ENCODE measurements around the gene NPFF.

Gene NPFF

DNA sequence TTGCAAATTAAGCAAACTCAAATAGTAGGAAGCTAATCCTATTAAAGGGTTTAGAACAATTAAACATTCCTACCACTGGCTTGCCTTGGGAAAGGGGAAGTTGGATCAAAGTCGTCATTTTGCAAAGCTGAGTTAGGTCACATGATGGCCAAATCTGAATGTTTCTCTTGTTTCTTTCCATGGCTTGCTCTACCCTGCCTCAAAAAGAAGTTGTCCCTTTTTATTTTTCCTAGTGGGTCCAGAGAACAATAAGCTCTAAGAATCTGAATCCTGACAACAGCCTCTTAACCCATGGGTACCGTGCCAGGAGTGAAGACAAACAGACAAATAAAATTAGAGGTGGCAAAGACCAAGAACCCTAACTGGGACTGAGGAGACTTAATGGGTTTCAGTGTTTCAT, 26.2 kb upstream of the NPFF start:
- TF ChIP-seq, protein P1, sequence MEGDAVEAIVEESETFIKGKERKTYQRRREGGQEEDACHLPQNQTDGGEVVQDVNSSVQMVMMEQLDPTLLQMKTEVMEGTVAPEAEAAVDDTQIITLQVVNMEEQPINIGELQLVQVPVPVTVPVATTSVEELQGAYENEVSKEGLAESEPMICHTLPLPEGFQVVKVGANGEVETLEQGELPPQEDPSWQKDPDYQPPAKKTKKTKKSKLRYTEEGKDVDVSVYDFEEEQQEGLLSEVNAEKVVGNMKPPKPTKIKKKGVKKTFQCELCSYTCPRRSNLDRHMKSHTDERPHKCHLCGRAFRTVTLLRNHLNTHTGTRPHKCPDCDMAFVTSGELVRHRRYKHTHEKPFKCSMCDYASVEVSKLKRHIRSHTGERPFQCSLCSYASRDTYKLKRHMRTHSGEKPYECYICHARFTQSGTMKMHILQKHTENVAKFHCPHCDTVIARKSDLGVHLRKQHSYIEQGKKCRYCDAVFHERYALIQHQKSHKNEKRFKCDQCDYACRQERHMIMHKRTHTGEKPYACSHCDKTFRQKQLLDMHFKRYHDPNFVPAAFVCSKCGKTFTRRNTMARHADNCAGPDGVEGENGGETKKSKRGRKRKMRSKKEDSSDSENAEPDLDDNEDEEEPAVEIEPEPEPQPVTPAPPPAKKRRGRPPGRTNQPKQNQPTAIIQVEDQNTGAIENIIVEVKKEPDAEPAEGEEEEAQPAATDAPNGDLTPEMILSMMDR (conservative IDR thresholded peaks at IDR 0.05; ENCODE audit: low read depth, low read length) = no peak
- Histone ChIP-seq H3K27me3 (ENCODE audit: insufficient read depth, low read depth) (no peaks in the 10 kb centered on the region), H2AFZ (ENCODE audit: low read depth) (no peak overlapping the region), H3K36me3 (ENCODE audit: insufficient read depth) (no peaks in the 10 kb centered on the region; the same call in 1 of the 2 replicates), H3K4me3 (IDR thresholded peaks at IDR 0.05; ENCODE audit: insufficient read depth, low read depth, low read length) (no peak overlapping the region), H4K20me1 (ENCODE audit: insufficient read depth) (no peaks in the 10 kb centered on the region), H3K27ac (no peak overlapping the region), H3K79me2 (ENCODE audit: insufficient read depth, low read depth) (no peaks in the 10 kb centered on the region), H3K9ac (no peak overlapping the region), H3K4me1 (ENCODE audit: low read depth, poor library complexity, severe bottlenecking) (no peaks in the 10 kb centered on the region), H3K4me2 (no peak overlapping the region)

DNA sequence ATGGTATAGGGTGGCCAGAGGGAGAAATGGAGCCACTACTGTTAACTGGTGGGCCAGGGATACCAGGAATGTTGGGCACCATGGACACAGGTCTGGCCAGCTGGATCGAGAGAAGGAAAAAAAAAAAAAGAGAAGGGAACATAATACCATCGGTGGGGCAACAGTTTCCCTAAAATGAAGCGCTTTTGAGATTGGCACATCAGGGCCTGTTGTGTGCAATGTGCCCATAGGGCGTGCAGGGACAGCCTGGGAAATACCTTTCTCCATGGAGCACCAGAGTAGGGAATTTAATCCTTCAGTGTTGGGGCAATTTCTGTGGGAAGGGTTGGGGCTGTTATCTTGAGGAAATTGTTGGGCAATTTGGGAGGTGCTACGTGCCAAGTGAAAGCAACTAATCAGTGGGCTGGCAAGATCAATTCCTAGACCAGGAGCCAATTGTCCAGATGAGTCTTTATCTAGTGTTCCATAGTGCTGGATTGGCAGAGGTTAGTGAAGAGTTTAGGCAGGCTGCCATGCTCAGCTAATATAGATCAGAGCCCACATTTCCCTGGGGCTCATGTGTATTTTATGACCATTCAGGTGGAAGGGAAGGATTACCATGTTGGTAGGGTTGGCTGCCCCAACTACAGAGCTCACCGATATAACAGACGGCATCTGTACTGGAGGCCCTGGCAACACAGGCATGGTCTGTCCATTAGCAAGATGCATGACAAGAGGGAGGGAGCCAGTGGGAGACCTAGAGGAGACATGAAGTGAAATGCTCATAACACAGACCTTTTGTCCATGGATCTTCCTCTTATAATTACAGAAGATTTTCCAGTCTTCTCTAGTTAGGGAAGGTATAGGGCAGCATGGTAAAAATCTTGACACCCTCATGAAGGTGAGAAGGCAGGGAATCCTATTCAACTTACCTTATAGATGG, 25.5 kb upstream of the NPFF start:
- H3K4me2 ChIP-seq = no peak overlapping the region
- H3K36me3 ChIP-seq (ENCODE audit: insufficient read depth) = no peaks in the 10 kb centered on the region; the same call in 1 of the 2 replicates
- TF ChIP-seq, protein P1 (conservative IDR thresholded peaks at IDR 0.05; ENCODE audit: low read depth, low read length) = no peak
- H3K27me3 ChIP-seq (ENCODE audit: insufficient read depth, low read depth) = no peaks in the 10 kb centered on the region
- no peak overlapping the region for H3K27ac ChIP-seq
- no peak overlapping the region for H2AFZ ChIP-seq (ENCODE audit: low read depth)
- no peak overlapping the region for H3K9ac ChIP-seq
- no peak overlapping the region for H3K4me3 ChIP-seq (IDR thresholded peaks at IDR 0.05; ENCODE audit: insufficient read depth, low read depth, low read length)
- H4K20me1 ChIP-seq (ENCODE audit: insufficient read depth) = no peaks in the 10 kb centered on the region
- H3K79me2 ChIP-seq (ENCODE audit: insufficient read depth, low read depth) = no peaks in the 10 kb centered on the region
- H3K4me1 ChIP-seq (ENCODE audit: low read depth, poor library complexity, severe bottlenecking) = no peaks in the 10 kb centered on the region

DNA sequence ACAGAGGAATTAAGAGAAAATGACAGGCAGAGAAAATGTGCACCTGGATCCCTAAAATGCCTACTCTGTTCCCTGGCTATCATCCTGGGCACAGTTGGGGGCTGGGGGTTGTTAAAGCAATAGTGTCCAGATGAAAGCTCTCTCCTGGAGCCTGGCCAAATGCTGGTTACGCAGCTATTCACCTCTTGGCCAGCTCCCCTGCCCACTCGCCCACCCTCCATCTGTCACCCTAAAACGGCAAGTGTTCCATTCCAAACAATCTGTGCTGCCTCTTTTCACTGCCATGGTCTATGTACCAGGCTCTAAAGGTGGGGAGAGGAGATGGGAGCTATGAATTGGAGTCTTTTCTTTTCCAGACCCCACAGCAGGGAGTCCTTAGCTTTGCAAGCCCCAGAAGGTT, 24.7 kb upstream of the NPFF start:
- H3K4me3 ChIP-seq (IDR thresholded peaks at IDR 0.05; ENCODE audit: insufficient read depth, low read depth, low read length) = no peak overlapping the region
- no peak overlapping the region for H3K9ac ChIP-seq
- no peak overlapping the region for H3K4me2 ChIP-seq
- TF ChIP-seq, protein P1 (conservative IDR thresholded peaks at IDR 0.05; ENCODE audit: low read depth, low read length) = no peak
- no peak overlapping the region for H2AFZ ChIP-seq (ENCODE audit: low read depth)
- H3K79me2 ChIP-seq (ENCODE audit: insufficient read depth, low read depth) = no peaks in the 10 kb centered on the region
- H3K27me3 ChIP-seq (ENCODE audit: insufficient read depth, low read depth) = no peaks in the 10 kb centered on the region
- H3K36me3 ChIP-seq (ENCODE audit: insufficient read depth) = no peaks in the 10 kb centered on the region; the same call in 1 of the 2 replicates
- H4K20me1 ChIP-seq (ENCODE audit: insufficient read depth) = no peaks in the 10 kb centered on the region
- H3K4me1 ChIP-seq (ENCODE audit: low read depth, poor library complexity, severe bottlenecking) = no peaks in the 10 kb centered on the region
- no peak overlapping the region for H3K27ac ChIP-seq

DNA sequence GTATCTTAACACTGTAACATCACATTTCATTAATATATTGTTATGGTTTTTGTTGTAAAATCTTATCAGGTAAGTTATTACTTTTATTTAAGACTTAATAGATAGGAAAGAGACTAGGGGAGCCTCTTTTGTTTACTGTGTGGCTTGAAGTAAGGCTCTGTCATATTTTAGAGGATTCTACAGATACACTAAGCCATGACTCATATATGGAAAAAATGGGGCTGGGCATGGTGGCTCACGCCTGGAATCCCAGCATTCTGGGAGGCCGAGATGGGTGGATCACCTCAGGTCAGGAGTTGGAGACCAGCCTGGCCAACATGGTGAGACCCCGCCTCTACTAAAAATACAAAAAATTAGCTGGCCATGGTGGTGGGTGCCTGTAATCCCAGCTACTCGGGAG, 23.6 kb upstream of the NPFF start:
- no peak overlapping the region for H3K4me2 ChIP-seq
- H3K36me3 ChIP-seq (ENCODE audit: insufficient read depth) = no peaks in the 10 kb centered on the region; the same call in 1 of the 2 replicates

More for the DNA sequence above, 23.6 kb upstream of the NPFF start:
- Histone ChIP-seq H3K4me3 (IDR thresholded peaks at IDR 0.05; ENCODE audit: insufficient read depth, low read depth, low read length) (no peak overlapping the region), H3K27ac (no peak overlapping the region), H3K79me2 (ENCODE audit: insufficient read depth, low read depth) (no peaks in the 10 kb centered on the region), H3K27me3 (ENCODE audit: insufficient read depth, low read depth) (no peaks in the 10 kb centered on the region), H3K4me1 (ENCODE audit: low read depth, poor library complexity, severe bottlenecking) (no peaks in the 10 kb centered on the region), H3K9ac (no peak overlapping the region), H4K20me1 (ENCODE audit: insufficient read depth) (no peaks in the 10 kb centered on the region), H2AFZ (ENCODE audit: low read depth) (no peak overlapping the region)
- TF ChIP-seq, protein P1 (conservative IDR thresholded peaks at IDR 0.05; ENCODE audit: low read depth, low read length) = no peak
